Measurements from ENCODE around the gene ROBO1.

Gene ROBO1

DNA sequence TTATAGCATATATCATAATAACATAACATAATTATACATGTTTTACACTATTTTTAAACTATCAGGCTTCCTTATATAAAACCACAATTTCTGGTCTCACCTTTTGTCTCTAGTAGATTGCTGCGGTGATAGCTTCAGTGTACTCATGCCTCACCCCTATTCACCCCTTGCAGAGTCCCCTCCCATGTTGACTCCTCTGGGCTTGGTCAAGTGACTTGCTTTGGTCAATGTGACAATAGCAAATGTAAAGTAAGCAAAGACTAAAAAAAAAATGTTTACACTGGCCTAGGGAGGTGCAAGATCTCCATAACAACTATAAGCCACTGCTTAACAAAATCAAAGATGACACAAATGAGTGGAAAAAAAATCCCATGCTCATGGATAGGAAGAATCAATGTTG is 537.5 kb downstream of the ROBO1 start:
- TF ChIP-seq, protein P1, sequence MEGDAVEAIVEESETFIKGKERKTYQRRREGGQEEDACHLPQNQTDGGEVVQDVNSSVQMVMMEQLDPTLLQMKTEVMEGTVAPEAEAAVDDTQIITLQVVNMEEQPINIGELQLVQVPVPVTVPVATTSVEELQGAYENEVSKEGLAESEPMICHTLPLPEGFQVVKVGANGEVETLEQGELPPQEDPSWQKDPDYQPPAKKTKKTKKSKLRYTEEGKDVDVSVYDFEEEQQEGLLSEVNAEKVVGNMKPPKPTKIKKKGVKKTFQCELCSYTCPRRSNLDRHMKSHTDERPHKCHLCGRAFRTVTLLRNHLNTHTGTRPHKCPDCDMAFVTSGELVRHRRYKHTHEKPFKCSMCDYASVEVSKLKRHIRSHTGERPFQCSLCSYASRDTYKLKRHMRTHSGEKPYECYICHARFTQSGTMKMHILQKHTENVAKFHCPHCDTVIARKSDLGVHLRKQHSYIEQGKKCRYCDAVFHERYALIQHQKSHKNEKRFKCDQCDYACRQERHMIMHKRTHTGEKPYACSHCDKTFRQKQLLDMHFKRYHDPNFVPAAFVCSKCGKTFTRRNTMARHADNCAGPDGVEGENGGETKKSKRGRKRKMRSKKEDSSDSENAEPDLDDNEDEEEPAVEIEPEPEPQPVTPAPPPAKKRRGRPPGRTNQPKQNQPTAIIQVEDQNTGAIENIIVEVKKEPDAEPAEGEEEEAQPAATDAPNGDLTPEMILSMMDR (IDR thresholded peaks at IDR 0.05) = no peak
- DNase-seq (ENCODE audit: low spot score) = no peak
- Histone ChIP-seq H3K27ac (no peak overlapping the region), H3K4me3 (no peak overlapping the region)

DNA sequence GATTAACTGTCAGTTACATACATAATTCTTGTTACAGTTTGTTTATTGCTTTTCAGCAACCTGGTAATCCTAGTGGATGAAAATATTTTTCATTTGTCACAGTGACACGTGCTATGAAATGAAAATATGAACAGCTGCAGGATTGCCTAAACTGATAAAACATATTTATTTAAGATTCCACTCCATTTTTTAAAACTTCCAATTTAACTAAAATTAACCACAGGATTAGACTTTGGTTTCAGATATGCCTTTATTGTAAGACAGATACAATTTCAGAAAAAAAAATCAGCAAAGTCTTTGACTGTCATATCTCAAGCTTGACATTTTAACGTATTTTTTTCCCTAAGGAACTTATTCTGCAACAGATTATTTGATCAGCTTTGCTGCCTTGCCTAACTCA is 550.7 kb downstream of the ROBO1 start:
- TF ChIP-seq, protein P1 (IDR thresholded peaks at IDR 0.05) = no peak
- Histone ChIP-seq H3K4me3 (no peak overlapping the region), H3K27ac (no peak overlapping the region)
- DNase-seq (ENCODE audit: low spot score) = no peak

DNA sequence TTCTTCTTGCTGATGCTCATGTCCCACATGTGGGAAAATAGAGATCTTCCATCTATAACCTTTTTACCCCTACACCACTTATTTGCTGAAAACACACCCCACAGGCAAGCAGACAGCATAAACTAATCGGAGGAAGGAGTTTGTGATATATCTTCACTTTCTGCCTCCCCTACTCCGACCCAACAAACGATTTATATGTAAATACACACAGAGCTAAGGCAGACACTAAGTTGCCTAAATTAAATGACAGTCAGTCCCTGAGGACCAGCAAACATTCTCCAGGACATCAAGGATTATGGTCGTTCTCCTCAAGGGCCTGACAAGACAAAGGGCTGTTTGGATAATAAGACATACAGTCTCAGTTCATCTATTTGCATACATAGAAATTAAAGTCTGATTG is 552.5 kb downstream of the ROBO1 start:
- no peak for DNase-seq (ENCODE audit: low spot score)
- H3K27ac ChIP-seq = no peak overlapping the region
- TF ChIP-seq, protein P1 (IDR thresholded peaks at IDR 0.05) = no peak
- H3K4me3 ChIP-seq = no peak overlapping the region

DNA sequence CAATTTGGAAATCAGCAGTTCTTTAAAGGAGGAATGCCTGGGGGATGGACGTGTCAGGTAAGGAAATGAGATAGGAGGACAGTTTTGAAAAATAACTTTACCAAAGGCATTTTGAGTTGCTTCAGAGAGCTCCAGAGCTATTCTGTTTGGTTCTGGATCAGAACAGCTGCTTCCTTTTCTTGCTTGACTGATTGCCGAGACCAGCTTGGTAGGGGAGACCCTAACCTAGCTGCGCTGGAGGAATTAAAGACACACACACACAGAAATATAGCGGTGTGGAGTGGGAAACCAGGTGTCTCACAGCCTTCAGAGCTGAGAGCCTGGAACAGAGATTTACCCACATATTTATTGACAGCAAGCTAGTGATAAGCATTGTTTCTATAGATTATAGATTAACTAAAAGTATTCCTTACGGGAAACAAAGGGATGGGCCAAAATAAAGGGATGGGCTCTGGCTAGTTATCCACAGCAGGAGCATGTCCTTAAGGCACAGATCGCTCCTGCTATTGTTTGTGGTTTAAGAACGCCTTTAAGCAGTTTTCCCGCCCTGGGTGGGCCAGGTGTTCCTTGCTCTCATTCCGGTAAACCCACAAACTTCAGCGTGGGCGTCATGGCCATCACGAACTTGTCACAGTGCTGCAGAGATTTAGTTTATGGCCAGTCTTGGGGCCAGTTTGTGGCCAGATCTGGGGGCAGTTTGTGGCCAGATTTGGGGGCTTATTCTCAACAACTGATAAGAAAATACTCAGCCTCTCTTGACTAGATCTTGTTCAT is 556.0 kb downstream of the ROBO1 start:
- Histone ChIP-seq H3K4me3 (no peak overlapping the region), H3K27ac (no peak overlapping the region)
- TF ChIP-seq, protein P1 (IDR thresholded peaks at IDR 0.05) = no peak
- no peak for DNase-seq (ENCODE audit: low spot score)

DNA sequence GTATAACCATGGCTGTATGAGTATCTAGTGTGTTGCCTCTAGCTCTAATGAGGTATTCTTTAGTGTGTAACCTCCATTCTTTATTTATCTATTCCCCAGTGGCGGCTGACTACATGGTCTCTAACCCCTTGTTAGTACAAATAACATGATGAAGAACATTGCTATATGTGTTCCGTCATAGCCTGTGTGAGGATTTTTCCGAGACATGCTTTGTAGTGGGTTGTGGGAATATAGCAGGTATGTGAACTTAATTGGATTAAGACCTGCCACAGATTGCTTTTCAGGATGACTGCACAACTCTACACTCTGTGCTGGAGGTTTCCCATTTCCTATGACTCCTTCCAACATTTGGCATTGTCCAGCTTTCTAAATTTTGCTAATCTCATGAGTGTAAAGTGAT is 563.4 kb downstream of the ROBO1 start:
- TF ChIP-seq, protein P1 (IDR thresholded peaks at IDR 0.05) = no peak
- H3K4me3 ChIP-seq = no peak overlapping the region
- H3K27ac ChIP-seq = no peak overlapping the region
- DNase-seq (ENCODE audit: low spot score) = no peak

DNA sequence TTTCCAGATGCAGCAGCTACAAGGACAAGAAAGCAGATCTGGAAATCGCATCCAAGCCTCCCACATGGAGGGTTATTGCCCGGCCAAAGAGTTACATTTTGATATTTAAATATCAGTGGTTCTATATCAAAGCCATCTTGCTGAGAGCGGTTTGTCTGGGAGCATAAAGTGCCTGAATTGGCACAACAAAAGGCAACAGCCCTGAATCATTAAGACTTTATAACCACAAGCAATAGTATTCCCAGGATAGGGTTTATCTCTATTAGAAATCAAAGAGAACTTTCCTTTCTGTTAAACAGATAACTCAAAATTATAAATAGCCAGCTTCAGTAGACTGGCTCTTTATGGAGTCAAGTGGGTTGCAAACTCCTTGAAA is 564.7 kb downstream of the ROBO1 start:
- Histone ChIP-seq H3K4me3 (no peak overlapping the region), H3K27ac (no peak overlapping the region)
- TF ChIP-seq, protein P1 (IDR thresholded peaks at IDR 0.05) = no peak
- no peak for DNase-seq (ENCODE audit: low spot score)

DNA sequence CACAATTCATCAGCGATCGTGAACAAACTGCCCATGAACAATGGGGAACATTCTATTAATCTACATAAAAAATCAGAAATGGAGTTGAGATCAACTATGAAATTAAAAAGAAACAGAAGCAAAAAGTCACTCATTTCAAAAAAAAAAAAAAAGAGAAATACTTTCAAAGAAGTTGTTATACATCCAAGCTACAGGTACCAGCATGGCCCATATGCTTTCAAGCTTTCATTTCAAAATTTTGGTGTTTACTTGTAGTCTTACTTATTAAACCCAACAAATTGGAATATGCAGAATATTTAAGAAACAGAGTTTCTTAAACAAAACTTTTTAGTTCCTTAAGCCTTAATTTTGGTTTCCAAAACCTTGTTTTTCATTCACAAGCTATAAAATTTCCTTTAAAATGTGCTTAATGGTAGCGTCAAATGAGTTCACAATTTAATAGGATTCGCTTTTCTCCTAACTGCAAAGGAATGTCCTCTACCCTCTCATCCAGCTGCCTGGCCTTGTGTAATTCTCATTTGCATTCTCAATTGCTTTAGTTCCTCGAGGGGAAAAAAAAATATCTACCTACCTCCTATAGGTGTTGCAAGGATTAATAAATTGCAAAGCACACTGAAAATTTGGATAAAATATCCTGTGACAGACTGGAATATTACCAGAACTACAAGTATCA is 565.2 kb downstream of the ROBO1 start:
- TF ChIP-seq, protein P1 (IDR thresholded peaks at IDR 0.05) = no peak
- no peak for DNase-seq (ENCODE audit: low spot score)
- Histone ChIP-seq H3K4me3 (no peak overlapping the region), H3K27ac (no peak overlapping the region)

Data from coronary artery (tissue), 2 donors.